Activated CD8-positive, alpha-beta memory T cell treated with anti-CD3 and anti-CD28 coated beads for 1 hour (primary cell): ENCODE data around the gene POP4.

Source experiments
- DNase-seq, 2 donors: peaks; one replicate each; pipeline ENCODE4 v3.0.0-alpha.2; 2020; ENCODE audit warnings: low read depth in 1 of 2; ENCODE audit errors: extremely low read depth in 1 of 2

POP4 gene

GRCh38 chr19:29660835-29661234 lies 54.8 kb downstream of the POP4 start:
- DNase-seq = no peak

- DNase-seq = no peak
Measured at GRCh38 chr19:29662278-29662603, 56.2 kb downstream of the POP4 start.

- DNase-seq = no peak
Measured at GRCh38 chr19:29662604-29663404, 56.7 kb downstream of the POP4 start.

- DNase-seq = no peak
Measured at GRCh38 chr19:29663861-29664752, 58.0 kb downstream of the POP4 start.

- DNase-seq = no peak
Measured at GRCh38 chr19:29664753-29665214, 58.7 kb downstream of the POP4 start.

GRCh38 chr19:29665215-29665825 lies 59.2 kb downstream of the POP4 start, which contains the start of gene PLEKHF1:
Gene PLEKHF1, plus strand, starts transcription at chr19:29665461. Its CDS starts 8,379 bp downstream, at chr19:29673840.
- peak; percentile 36 to 74 for DNase-seq

GRCh38 chr19:29665826-29666577 lies 59.9 kb downstream of the POP4 start:
- DNase-seq = no peak
